Astrocyte (in vitro differentiated cells and primary cell): ENCODE results near the gene RARB. TPM values are rescaled to one million over a fixed set of nuclear protein-coding genes. Genes with fewer than 3 reads are reported as not detected.

Source experiments
- DNase-seq: peaks from one replicate; pipeline ENCODE4 v3.0.0-alpha.2; 2010; ENCODE audit warnings: low read depth
- FAIRE-seq: peaks from 2 replicates; lab custom pipeline; 2011; peaks lifted over from hg19 to GRCh38; lab: Jason Lieb, UNC
- H2AFZ ChIP-seq: 2 replicates; pipeline ENCODE4 v1.6.0; 2012; ENCODE audit warnings: low read depth, low read length, inconsistent platforms
- H3K27ac ChIP-seq: 2 replicates; pipeline ENCODE4 v1.5.1; 2011; ENCODE audit warnings: low read depth, low read length, inconsistent platforms
- H3K27me3 ChIP-seq: 2 replicates; pipeline ENCODE4 v1.6.0; 2011; ENCODE audit warnings: low read length, inconsistent platforms; ENCODE audit not compliant: insufficient read depth
- H3K36me3 ChIP-seq: 2 replicates; pipeline ENCODE4 v1.5.1; 2011; ENCODE audit warnings: low read length, inconsistent platforms; ENCODE audit not compliant: insufficient read depth
- H3K4me1 ChIP-seq: 2 replicates; pipeline ENCODE4 v1.5.1; 2011; ENCODE audit warnings: low read length, inconsistent platforms; ENCODE audit not compliant: insufficient read depth
- H3K4me2 ChIP-seq: 2 replicates; pipeline ENCODE4 v1.6.0; 2012; ENCODE audit warnings: low read length, inconsistent platforms
- H3K4me3 ChIP-seq: 2 replicates; pipeline ENCODE4 v1.5.1; 2011; ENCODE audit warnings: low read depth, mild to moderate bottlenecking, low read length, inconsistent platforms; ENCODE audit not compliant: insufficient read depth
- H3K79me2 ChIP-seq: 2 replicates; pipeline ENCODE4 v1.6.0; 2012; ENCODE audit warnings: mild to moderate bottlenecking, low read length, inconsistent platforms; ENCODE audit not compliant: insufficient read depth
- H3K9ac ChIP-seq: 2 replicates; pipeline ENCODE4 v1.6.0; 2012; ENCODE audit warnings: mild to moderate bottlenecking, low read length, inconsistent platforms
- H3K9me3 ChIP-seq: 2 replicates; pipeline ENCODE4 v1.5.1; 2012; ENCODE audit warnings: low read depth, mild to moderate bottlenecking, low read length, inconsistent platforms; ENCODE audit not compliant: insufficient read depth
- H4K20me1 ChIP-seq: 2 replicates; pipeline ENCODE4 v1.6.0; 2012; ENCODE audit warnings: low read length, inconsistent platforms; ENCODE audit not compliant: insufficient read depth
- H3K27ac Mint-ChIP-seq: one replicate; pipeline ENCODE4 v1.8.0; 2021; ENCODE audit warnings: mild to moderate bottlenecking, mixed read lengths; ENCODE audit not compliant: unreplicated experiment
- H3K27me3 Mint-ChIP-seq: one replicate; pipeline ENCODE4 v1.8.0; 2021; ENCODE audit warnings: low read depth, mixed read lengths; ENCODE audit not compliant: unreplicated experiment
- H3K36me3 Mint-ChIP-seq: one replicate; pipeline ENCODE4 v1.8.0; 2021; ENCODE audit warnings: low read depth, mixed read lengths; ENCODE audit not compliant: unreplicated experiment
- H3K4me1 Mint-ChIP-seq: one replicate; pipeline ENCODE4 v1.8.0; 2021; ENCODE audit warnings: low read depth, mixed read lengths; ENCODE audit not compliant: unreplicated experiment
- H3K4me3 Mint-ChIP-seq: one replicate; pipeline ENCODE4 v1.8.0; 2021; ENCODE audit warnings: mild to moderate bottlenecking, moderate library complexity, mixed read lengths; ENCODE audit not compliant: unreplicated experiment
- H3K9me3 Mint-ChIP-seq: one replicate; pipeline ENCODE4 v1.8.0; 2021; ENCODE audit warnings: mild to moderate bottlenecking, mixed read lengths; ENCODE audit not compliant: unreplicated experiment
- EZH2 ChIP-seq: IDR thresholded peaks from 2 replicates; pipeline ENCODE4 v1.6.1; 2012; ENCODE audit warnings: mild to moderate bottlenecking, low read length, inconsistent platforms; ENCODE audit not compliant: insufficient read depth
- total RNA-seq: library from RNA; stranded (reverse); gene quantifications from 2 replicates; pipeline ENCODE4 v1.2.1, GENCODE V29; 2021
- TF ChIP-seq, protein P1 (sequence below): IDR thresholded peaks from 2 replicates; pipeline ENCODE4 v1.5.1; 2011; ENCODE audit warnings: low read depth, mild to moderate bottlenecking, inconsistent platforms, low read length, moderate library complexity; ENCODE audit not compliant: insufficient read depth

Gene RARB
- total RNA-seq, 1 donor from 2014 or later: 0.27 TPM

DNA sequence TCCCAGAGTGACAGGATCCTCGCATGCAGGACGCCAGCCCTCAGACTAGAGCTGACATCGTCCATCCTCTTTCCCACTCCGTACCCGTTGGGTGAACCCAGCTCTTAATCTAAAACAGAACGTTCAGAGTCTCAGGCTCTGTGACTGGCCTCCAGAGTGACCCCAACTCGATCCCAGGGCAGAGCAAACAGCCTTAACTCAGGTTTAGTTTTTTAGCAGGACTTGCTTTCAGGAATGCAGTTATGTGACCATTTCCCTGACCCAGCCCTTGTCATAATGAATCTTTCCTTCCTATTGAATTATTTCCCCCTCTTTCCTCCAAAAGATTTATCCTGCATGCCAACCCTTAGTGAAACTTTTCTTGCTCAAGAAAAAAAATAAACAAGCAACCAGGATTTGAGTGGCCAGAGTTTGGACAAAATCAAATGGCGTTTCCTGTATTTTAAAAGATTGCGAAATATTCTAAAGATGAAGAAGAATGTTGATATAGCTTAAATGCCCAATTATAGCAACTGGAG is 47.8 kb upstream of the RARB start:
- no peak overlapping the region for H3K27ac ChIP-seq
- H3K36me3 Mint-ChIP-seq: no peaks in the 10 kb centered on the region

DNA sequence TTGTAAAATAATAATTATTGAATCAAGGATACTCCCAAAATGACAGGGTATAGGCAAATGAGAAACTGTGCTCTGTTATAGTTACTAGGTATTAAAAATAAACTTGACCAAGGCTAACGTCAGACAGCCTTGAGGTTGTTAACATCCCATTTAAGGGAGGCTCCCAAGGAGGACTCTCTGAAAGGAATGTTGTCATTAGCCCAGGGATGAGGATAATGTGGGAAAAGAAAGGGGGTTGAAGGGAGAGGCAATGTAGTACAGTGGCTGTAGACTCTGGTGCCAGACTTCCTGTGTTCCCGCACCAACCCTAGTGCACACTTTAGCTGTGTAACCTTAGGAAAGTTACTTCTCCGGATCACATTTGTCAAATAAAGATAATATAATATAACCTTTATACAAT is 47.0 kb upstream of the RARB start:
- no peak overlapping the region for H3K27ac ChIP-seq
- no peaks in the 10 kb centered on the region for H4K20me1 ChIP-seq
- no peaks in the 10 kb centered on the region for H3K79me2 ChIP-seq
- no peak overlapping the region for H3K27ac Mint-ChIP-seq
- no peak overlapping the region for H3K4me3 Mint-ChIP-seq
- no peak overlapping the region for H3K4me2 ChIP-seq
- FAIRE-seq: no peak
- no peak overlapping the region for H2AFZ ChIP-seq
- H3K9me3 Mint-ChIP-seq: peaks cover 2% of the 10 kb centered on the region
- H3K9me3 ChIP-seq: peaks cover 2% of the 10 kb centered on the region
- no peaks in the 10 kb centered on the region for H3K27me3 ChIP-seq
- no peaks in the 10 kb centered on the region for H3K4me1 ChIP-seq
- no peak overlapping the region for H3K4me3 ChIP-seq
- no peak overlapping the region for H3K9ac ChIP-seq
- H3K36me3 ChIP-seq: no peaks in the 10 kb centered on the region
- no peaks in the 10 kb centered on the region for H3K36me3 Mint-ChIP-seq
- TF ChIP-seq EZH2: no peak
- TF ChIP-seq, protein P1, sequence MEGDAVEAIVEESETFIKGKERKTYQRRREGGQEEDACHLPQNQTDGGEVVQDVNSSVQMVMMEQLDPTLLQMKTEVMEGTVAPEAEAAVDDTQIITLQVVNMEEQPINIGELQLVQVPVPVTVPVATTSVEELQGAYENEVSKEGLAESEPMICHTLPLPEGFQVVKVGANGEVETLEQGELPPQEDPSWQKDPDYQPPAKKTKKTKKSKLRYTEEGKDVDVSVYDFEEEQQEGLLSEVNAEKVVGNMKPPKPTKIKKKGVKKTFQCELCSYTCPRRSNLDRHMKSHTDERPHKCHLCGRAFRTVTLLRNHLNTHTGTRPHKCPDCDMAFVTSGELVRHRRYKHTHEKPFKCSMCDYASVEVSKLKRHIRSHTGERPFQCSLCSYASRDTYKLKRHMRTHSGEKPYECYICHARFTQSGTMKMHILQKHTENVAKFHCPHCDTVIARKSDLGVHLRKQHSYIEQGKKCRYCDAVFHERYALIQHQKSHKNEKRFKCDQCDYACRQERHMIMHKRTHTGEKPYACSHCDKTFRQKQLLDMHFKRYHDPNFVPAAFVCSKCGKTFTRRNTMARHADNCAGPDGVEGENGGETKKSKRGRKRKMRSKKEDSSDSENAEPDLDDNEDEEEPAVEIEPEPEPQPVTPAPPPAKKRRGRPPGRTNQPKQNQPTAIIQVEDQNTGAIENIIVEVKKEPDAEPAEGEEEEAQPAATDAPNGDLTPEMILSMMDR: no peak
- DNase-seq: no peak
- H3K27me3 Mint-ChIP-seq: no peaks in the 10 kb centered on the region
- peaks cover 2% of the 10 kb centered on the region for H3K4me1 Mint-ChIP-seq

More for the DNA sequence above, 47.8 kb upstream of the RARB start:
- Histone ChIP-seq H2AFZ (no peak overlapping the region), H3K36me3 (no peaks in the 10 kb centered on the region), H3K79me2 (no peaks in the 10 kb centered on the region), H4K20me1 (no peaks in the 10 kb centered on the region), H3K27me3 (no peaks in the 10 kb centered on the region), H3K4me2 (no peak overlapping the region), H3K4me1 (no peaks in the 10 kb centered on the region), H3K9ac (no peak overlapping the region), H3K4me3 (no peak overlapping the region), H3K9me3 (peaks cover 2% of the 10 kb centered on the region)
- DNase-seq (no peak), FAIRE-seq (peak; percentile 23)
- TF ChIP-seq EZH2: no peak
- TF ChIP-seq, protein P1: no peak
- no peaks in the 10 kb centered on the region for H3K27me3 Mint-ChIP-seq
- H3K4me3 Mint-ChIP-seq: no peak overlapping the region
- H3K27ac Mint-ChIP-seq: no peak overlapping the region
- H3K4me1 Mint-ChIP-seq: peaks cover 2% of the 10 kb centered on the region
- peaks cover 2% of the 10 kb centered on the region for H3K9me3 Mint-ChIP-seq

DNA sequence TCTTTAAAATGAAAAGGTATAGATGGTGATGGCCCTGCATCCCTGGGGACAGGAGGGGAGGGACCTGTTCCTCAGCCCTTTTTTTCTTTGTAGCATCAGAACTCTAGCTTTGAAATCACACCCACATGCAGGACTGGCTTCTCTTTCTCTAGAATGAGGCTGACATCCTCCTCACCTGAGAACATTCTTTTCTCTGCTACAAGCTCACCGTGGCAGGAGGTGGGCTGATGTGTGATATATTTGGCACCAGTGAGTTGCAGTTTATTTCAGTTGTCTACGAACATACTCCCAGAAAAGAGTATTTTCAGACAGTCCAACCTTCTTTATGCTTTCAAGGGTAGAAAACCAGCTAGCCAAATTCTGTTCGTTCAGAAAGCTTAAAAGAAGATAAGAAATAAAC is 43.6 kb upstream of the RARB start:
- H3K36me3 ChIP-seq: no peaks in the 10 kb centered on the region
- Mint-ChIP-seq H3K27ac (no peak overlapping the region), H3K9me3 (peaks cover 2% of the 10 kb centered on the region), H3K27me3 (no peaks in the 10 kb centered on the region), H3K36me3 (no peaks in the 10 kb centered on the region), H3K4me3 (no peak overlapping the region), H3K4me1 (peaks cover 2% of the 10 kb centered on the region)
- no peaks in the 10 kb centered on the region for H3K79me2 ChIP-seq
- DNase-seq: no peak
- no peak overlapping the region for H3K9ac ChIP-seq
- no peak overlapping the region for H2AFZ ChIP-seq
- no peaks in the 10 kb centered on the region for H3K27me3 ChIP-seq
- no peak overlapping the region for H3K4me3 ChIP-seq
- no peak overlapping the region for H3K27ac ChIP-seq
- H3K9me3 ChIP-seq: peaks cover 2% of the 10 kb centered on the region
- H3K4me1 ChIP-seq: no peaks in the 10 kb centered on the region
- no peak for FAIRE-seq
- TF ChIP-seq, protein P1: no peak
- no peak for TF ChIP-seq EZH2
- H4K20me1 ChIP-seq: no peaks in the 10 kb centered on the region
- no peak overlapping the region for H3K4me2 ChIP-seq
